GM12878 (cell line): Measurements from ENCODE around the gene SMARCC1. TPM values are rescaled to one million over a fixed set of nuclear protein-coding genes. Genes with fewer than 3 reads are reported as not detected.

Experiments used
- ATAC-seq: fragments of 200-7000 bp; cut with Tn5 transposase; 3 replicates; pipeline ENCODE4 v1.9.1; 2020; ENCODE audit warnings: mild to moderate bottlenecking, moderate library complexity
- BruUV-seq: library from RNA; stranded (reverse); fragments of 400-500 nt; replicated peaks from 2 replicates; lab custom pipeline; 2021; lab: Mats Ljungman, UMichigan
- CTCF ChIA-PET: fragments of 300-600 bp; sonication (Branson Sonifier 250); formaldehyde crosslinking; extraction: SDS; loops from one replicate; lab custom pipeline; 2021; ENCODE audit warnings: inconsistent platforms; lab: Yijun Ruan, JAX
- POLR2A ChIA-PET: fragments of 350-600 bp; formaldehyde crosslinking; extraction: SDS; loops from one replicate; lab custom pipeline; 2021; ENCODE audit warnings: inconsistent platforms; lab: Charles Lee
- RAD21 ChIA-PET: fragments of 300-600 bp; sonication (Branson Sonifier 250); formaldehyde crosslinking; loops from one replicate; lab custom pipeline; 2023; ENCODE audit warnings: antibody characterized with exemption; ENCODE audit not compliant: unreplicated experiment; lab: Charles Lee
- SMC1A ChIA-PET: fragments of 300-600 bp; sonication (Branson Sonifier 250); formaldehyde crosslinking; loops from one replicate; lab custom pipeline; 2023; ENCODE audit not compliant: unreplicated experiment, uncharacterized antibody; lab: Charles Lee
- DNase-seq: peaks from one replicate; pipeline ENCODE4 v3.0.0-alpha.2; 2011; ENCODE audit warnings: low read depth, low spot score
- FAIRE-seq: peaks from 3 replicates; lab custom pipeline; 2011; peaks lifted over from hg19 to GRCh38; lab: Jason Lieb, UNC
- H2AFZ ChIP-seq: 2 replicates; pipeline ENCODE4 v1.6.0; 2011; ENCODE audit warnings: low read depth, low read length, control low read depth; ENCODE audit not compliant: control insufficient read depth
- H3K27ac ChIP-seq: 2 replicates; pipeline ENCODE4 v1.5.1; 2011; ENCODE audit warnings: control low read depth; ENCODE audit not compliant: control insufficient read depth, insufficient read depth
- H3K27me3 ChIP-seq, 2 experiments: replicated peaks in 1 of 2; 2 replicates each; pipeline versions ENCODE4 v1.6.0 to v1.6.1; 2011; ENCODE audit warnings: low read length in 1 of 2; ENCODE audit not compliant: control insufficient read depth in 2 of 2, insufficient read depth in 2 of 2
- H3K36me3 ChIP-seq, 2 experiments: 2 replicates each; pipeline ENCODE4 v1.5.1; 2011; ENCODE audit warnings: low read length in 1 of 2; ENCODE audit not compliant: control insufficient read depth in 2 of 2, insufficient read depth in 2 of 2
- H3K4me1 ChIP-seq: 2 replicates; pipeline ENCODE4 v1.6.1; 2011; ENCODE audit warnings: mild to moderate bottlenecking, low read length, moderate library complexity, mixed read lengths; ENCODE audit not compliant: control insufficient read depth, insufficient read depth
- H3K4me2 ChIP-seq: 2 replicates; pipeline ENCODE4 v1.6.0; 2011; ENCODE audit warnings: control low read depth; ENCODE audit not compliant: control insufficient read depth, insufficient read depth
- H3K4me3 ChIP-seq: fragments of 200-600 bp; sonication (generic); 2 replicates; pipeline ENCODE4 v1.5.1; 2016
- H3K79me2 ChIP-seq: 2 replicates; pipeline ENCODE4 v1.6.0; 2011; ENCODE audit warnings: low read length; ENCODE audit not compliant: control insufficient read depth, insufficient read depth
- H3K9ac ChIP-seq: 2 replicates; pipeline ENCODE4 v1.8.0; 2011; ENCODE audit warnings: low read length, control low read depth, mixed read lengths; ENCODE audit not compliant: control insufficient read depth, insufficient read depth
- H3K9me3 ChIP-seq: replicated peaks from 3 replicates; pipeline ENCODE4 v1.5.1; 2011; ENCODE audit warnings: mild to moderate bottlenecking, low read length; ENCODE audit not compliant: control insufficient read depth, insufficient read depth
- H4K20me1 ChIP-seq: 2 replicates; pipeline ENCODE4 v1.6.0; 2011; ENCODE audit not compliant: control insufficient read depth, insufficient read depth
- CREB1 ChIP-seq: IDR thresholded peaks from 2 replicates; pipeline ENCODE4 v1.6.1; 2012; ENCODE audit warnings: low read depth, mild to moderate bottlenecking, inconsistent platforms
- EP300 ChIP-seq, 2 experiments: fragments of 150-350 bp in 1 of 2; IDR thresholded peaks; 2 replicates each; pipeline ENCODE4 v1.6.1; 2011 to 2012; ENCODE audit warnings: low read depth in 2 of 2, low read length in 2 of 2, borderline replicate concordance in 1 of 2, improper control_type of control experiment in 1 of 2, inconsistent platforms in 1 of 2; ENCODE audit not compliant: control insufficient read depth in 1 of 2
- IRF5 ChIP-seq: fragments of 450-650 bp; IDR thresholded peaks from 2 replicates; pipeline ENCODE4 v1.6.1; 2017; ENCODE audit warnings: borderline replicate concordance
- SPI1 ChIP-seq: IDR thresholded peaks from 2 replicates; pipeline ENCODE4 v1.6.1; 2011; ENCODE audit warnings: low read depth, mild to moderate bottlenecking, low read length, moderate library complexity, borderline replicate concordance; ENCODE audit not compliant: insufficient read depth
- WGBS: methylation state at CpG from one replicate; pipeline ENCODE4 v1.1.6; 2016; ENCODE audit warnings: low lambda C conversion rate; ENCODE audit not compliant: insufficient replicate concordance, insufficient coverage; ENCODE audit errors: missing lambda C conversion rate; 5-methylcytosine and 5-hydroxymethylcytosine counted together
- in situ Hi-C: fragments of 300-500 bp; cut with MboI; formaldehyde crosslinking; loops from 9 replicates; pipeline ENCODE4 v1.14.3; 2018; ENCODE audit warnings: mixed read lengths
- intact Hi-C: fragments of 100-400 bp; cut with micrococcal nuclease; formaldehyde crosslinking; loops from one replicate; pipeline ENCODE4 v1.14.2; 2022; ENCODE audit not compliant: unreplicated experiment
- polyA plus RNA-seq, 11 experiments: library from polyadenylated mRNA; depleted of rRNA in 4 of 11; unstranded in 6 of 11; stranded (reverse) in 5 of 11; fragments of >200 nt; fragmentation: Nextera tagmentation in 4 of 11; fragmentation: Illumina TruSeq in 1 of 11; extraction: Ambion mirVana in 4 of 11; extraction: Trizol in 1 of 11; gene quantifications; 1 replicate in 1 of 11; 2 replicates in 10 of 11; pipeline versions ENCODE4 v1.2.1 to v1.2.3, GENCODE V29; 2011 to 2016; ENCODE audit warnings: inconsistent platforms in 2 of 11, missing spikeins in 2 of 11, low read depth in 1 of 11
- total RNA-seq, 4 experiments: library from RNA; depleted of rRNA in 3 of 4; stranded (reverse); fragments of >200 nt in 3 of 4; fragmentation: Illumina TruSeq in 1 of 4; extraction: Trizol in 1 of 4; gene quantifications; 2 replicates each; pipeline versions ENCODE4 v1.2.1 to v1.2.3, GENCODE V29; 2013 to 2021

The SMARCC1 gene
- total and polyA plus RNA-seq, 10 of the 15 experiments (the other 5 are each of a cell fraction or from before 2014, with no cell fraction given): 26.6 to 147 (median 57.1) TPM

- CTCF ChIA-PET: interaction anchor here (0.7 kb wide), 1 partner anchor 189 kb away, joined by 3 read pairs; no protein-coding TSS in a partner anchor
- no peak for FAIRE-seq
- no peak for TF ChIP-seq EP300 (IDR thresholded peaks at IDR 0.05; ENCODE audit: borderline replicate concordance in 1 of 2, control insufficient read depth in 1 of 2, low read depth in 2 of 2, low read length in 2 of 2)
- no peak for TF ChIP-seq CREB1
- no peak for TF ChIP-seq IRF5
- TF ChIP-seq SPI1: no peak
- Histone ChIP-seq H4K20me1 (no peaks in the 10 kb centered on the region), H3K9me3 (no peaks in the 10 kb centered on the region), H3K36me3 (peaks cover 3 to 16% of the 10 kb centered on the region in 2 experiments), H3K4me2 (no peak overlapping the region), H3K27me3 (no peaks in the 10 kb centered on the region), H2AFZ (no peak overlapping the region), H3K27ac (no peak overlapping the region), H3K79me2 (no peaks in the 10 kb centered on the region), H3K4me3 (no peak overlapping the region), H3K4me1 (no peaks in the 10 kb centered on the region), H3K9ac (no peak overlapping the region)
- in situ Hi-C loops (no loop called here), intact Hi-C loops (no loop called here)
- SMC1A ChIA-PET: interaction anchor here (0.7 to 1.7 kb wide), 2 partner anchors 11 to 114 kb away, joined by 3 to 5 read pairs; no protein-coding TSS in a partner anchor
- RAD21 ChIA-PET: interaction anchor here (1.3 kb wide), 1 partner anchor 113 kb away, joined by 3 read pairs; no protein-coding TSS in a partner anchor
- 94% methylated on average over 1 of the region's 1 CpG for whole genome bisulfite sequencing
- peak; percentile 25; the same call in 2 of the 3 replicates for ATAC-seq
- no peak for DNase-seq
- POLR2A ChIA-PET: no interaction called here
- TSS peak; percentile 37 for BruUV-seq
These were observed 146.2 kb downstream of the SMARCC1 start for GRCh38 chr3:47635536-47635935.
